Testis (tissue), 3 donors: Measurements from ENCODE around the gene ELMOD3. TPM values are rescaled to one million over a fixed set of nuclear protein-coding genes. Genes with fewer than 3 reads are reported as not detected.
A peak's percentile ranks its signal among the peaks of the same experiment; 100 is the strongest.
"Not testable (repeated sequence)": the region's sequence is repeated elsewhere in the genome, so short reads cannot be mapped to it uniquely, and the experiment has no call there.

Source experiments
- DNase-seq: peaks from one replicate; pipeline ENCODE4 v3.0.0-alpha.2; 2019
- H3K27ac ChIP-seq, 2 donors: fragments of 200-600 bp; sonication (generic); one replicate each; pipeline ENCODE4 v1.5.1; 2019
- H3K27me3 ChIP-seq: fragments of 200-600 bp; sonication (generic); one replicate; pipeline ENCODE4 v1.5.1; 2019
- H3K36me3 ChIP-seq: fragments of 200-600 bp; sonication (generic); one replicate; pipeline ENCODE4 v1.5.1; 2017; ENCODE audit warnings: low read depth; ENCODE audit errors: missing control alignments
- H3K4me1 ChIP-seq: fragments of 200-600 bp; sonication (generic); one replicate; pipeline ENCODE4 v1.5.1; 2019
- H3K4me3 ChIP-seq, 2 donors: fragments of 200-600 bp; sonication (generic); one replicate each; pipeline ENCODE4 v1.5.1; 2017 to 2019
- H3K9me3 ChIP-seq: fragments of 200-600 bp; sonication (generic); one replicate; pipeline ENCODE4 v1.5.1; 2017
- POLR2A ChIP-seq: fragments of 450-650 bp; IDR thresholded peaks from one replicate; pipeline ENCODE4 v1.6.1; 2017; ENCODE audit warnings: antibody characterized with exemption, mild to moderate bottlenecking, moderate library complexity
- WGBS, 2 donors: methylation state at CpG; one replicate each; pipeline ENCODE4 v1.1.5; 2018; 5-methylcytosine and 5-hydroxymethylcytosine counted together
- intact Hi-C: fragments of 100-400 bp; cut with DNase I; formaldehyde crosslinking; loops from one replicate; pipeline ENCODE4 v1.15.1; 2023; ENCODE audit warnings: low total_unique reads
- polyA plus RNA-seq: library from polyadenylated mRNA; stranded (reverse); fragments of 350-450 nt; fragmentation: Illumina TruSeq; extraction: RNeasy Lipid Tissue Mini Kit (QIAGEN cat#74804); gene quantifications from one replicate; pipeline ENCODE4 v1.2.3, GENCODE V29; 2014; ENCODE audit warnings: low read depth, low replicate concordance; ENCODE audit not compliant: insufficient read depth
- total RNA-seq, 2 donors: library from RNA; depleted of rRNA; stranded (reverse); fragments of >200 nt; gene quantifications; one replicate each; pipeline ENCODE4 v1.2.3, GENCODE V29; 2016
- TF ChIP-seq, protein P1 (sequence below), 3 experiments: fragments of 450-650 bp in 2 of 3; fragments of 200-600 bp in 1 of 3; sonication (generic) in 1 of 3; IDR thresholded peaks; one replicate each; pipeline ENCODE4 v1.5.1; 2016 to 2019; ENCODE audit warnings: antibody characterized with exemption in 3 of 3, mild to moderate bottlenecking in 2 of 3, moderate library complexity in 1 of 3

The ELMOD3 gene
- total and polyA plus RNA-seq, 3 donors from 2014 or later = 26.2 to 51.6 (median 38.4) TPM

DNA sequence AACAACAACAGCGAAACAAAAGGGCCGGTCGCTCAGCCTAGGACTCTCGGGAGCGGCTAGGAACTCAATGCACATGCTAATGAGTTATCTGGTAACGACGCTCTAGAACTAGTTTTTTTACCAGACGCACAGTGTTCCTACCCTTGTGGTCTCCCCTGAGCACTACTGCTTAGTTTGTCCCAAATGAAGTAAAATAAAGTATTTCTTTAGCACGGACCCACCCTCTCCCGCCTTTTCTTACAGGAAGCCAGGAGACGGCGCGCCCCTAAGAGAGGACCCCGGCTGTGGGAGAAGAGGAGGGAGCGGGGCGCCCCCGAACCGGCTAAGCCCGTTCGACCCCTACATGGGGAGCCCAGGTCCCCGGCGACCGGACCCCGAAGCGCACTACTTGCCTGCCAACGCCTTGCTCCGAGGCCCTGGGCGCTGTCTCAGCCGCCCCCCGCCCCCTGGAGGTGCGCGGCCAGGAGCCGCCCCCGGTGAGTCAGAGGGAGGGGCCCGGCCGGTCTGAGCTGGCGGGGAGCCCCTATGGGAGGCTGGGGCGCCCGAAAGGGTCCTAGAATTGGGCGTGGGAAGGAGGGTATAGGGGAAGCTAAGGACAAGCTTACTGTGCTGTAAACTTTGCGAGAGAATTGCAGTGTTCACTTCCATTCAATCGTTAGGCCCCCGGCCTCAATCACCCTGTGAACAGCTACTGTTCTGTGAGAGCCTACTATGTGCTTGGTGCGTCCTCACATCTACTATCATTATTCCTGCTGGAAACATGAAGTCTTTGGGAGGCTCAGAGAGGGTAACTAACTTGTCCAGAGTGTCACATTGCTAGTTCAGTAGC lies 59.2 kb downstream of the ELMOD3 start:
- WGBS, 2 donors = 7% methylated on average over 35 to 43 of the region's 44 CpGs
- intact Hi-C loops = no loop called here
- Histone ChIP-seq H3K4me3 (peak overlapping the region; percentile 43 to 57), H3K9me3 (no peaks in the 10 kb centered on the region), H3K27me3 (no peaks in the 10 kb centered on the region), H3K4me1 (peaks cover 11% of the 10 kb centered on the region), H3K36me3 (no peaks in the 10 kb centered on the region), H3K27ac (peak overlapping the region in 1 of 2 donors; percentile 51)
- no peak for DNase-seq
- TF ChIP-seq, protein P1, sequence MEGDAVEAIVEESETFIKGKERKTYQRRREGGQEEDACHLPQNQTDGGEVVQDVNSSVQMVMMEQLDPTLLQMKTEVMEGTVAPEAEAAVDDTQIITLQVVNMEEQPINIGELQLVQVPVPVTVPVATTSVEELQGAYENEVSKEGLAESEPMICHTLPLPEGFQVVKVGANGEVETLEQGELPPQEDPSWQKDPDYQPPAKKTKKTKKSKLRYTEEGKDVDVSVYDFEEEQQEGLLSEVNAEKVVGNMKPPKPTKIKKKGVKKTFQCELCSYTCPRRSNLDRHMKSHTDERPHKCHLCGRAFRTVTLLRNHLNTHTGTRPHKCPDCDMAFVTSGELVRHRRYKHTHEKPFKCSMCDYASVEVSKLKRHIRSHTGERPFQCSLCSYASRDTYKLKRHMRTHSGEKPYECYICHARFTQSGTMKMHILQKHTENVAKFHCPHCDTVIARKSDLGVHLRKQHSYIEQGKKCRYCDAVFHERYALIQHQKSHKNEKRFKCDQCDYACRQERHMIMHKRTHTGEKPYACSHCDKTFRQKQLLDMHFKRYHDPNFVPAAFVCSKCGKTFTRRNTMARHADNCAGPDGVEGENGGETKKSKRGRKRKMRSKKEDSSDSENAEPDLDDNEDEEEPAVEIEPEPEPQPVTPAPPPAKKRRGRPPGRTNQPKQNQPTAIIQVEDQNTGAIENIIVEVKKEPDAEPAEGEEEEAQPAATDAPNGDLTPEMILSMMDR (IDR thresholded peaks at IDR 0.05) = no peak
- no peak for TF ChIP-seq POLR2A

DNA sequence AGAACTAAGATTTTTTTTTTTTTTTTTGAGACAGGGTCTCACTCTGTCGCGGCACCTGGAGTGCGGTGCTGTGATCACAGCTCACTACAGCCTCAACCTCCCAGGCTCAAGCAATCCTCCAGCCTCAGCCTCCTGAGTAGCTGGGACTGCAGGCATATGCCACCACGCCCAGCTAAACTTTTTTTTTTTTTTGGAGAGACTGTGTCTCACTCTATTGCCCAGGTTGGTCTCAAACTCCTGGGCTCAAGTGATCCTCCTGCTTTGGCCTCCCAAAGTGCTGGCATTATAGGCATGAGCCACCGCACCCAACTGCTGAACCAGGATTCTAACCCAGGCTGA lies 59.8 kb downstream of the ELMOD3 start:
- H3K4me3 ChIP-seq, H3K36me3 ChIP-seq, intact Hi-C loops, H3K9me3 ChIP-seq, H3K27me3 ChIP-seq, DNase-seq: not testable (repeated sequence)
- Histone ChIP-seq H3K4me1 (peaks cover 15% of the 10 kb centered on the region), H3K27ac (peak overlapping the region in 1 of 2 donors; percentile 51)
- WGBS, 2 donors = 81 to 89% methylated on average over 4 to 5 of the region's 5 CpGs

DNA sequence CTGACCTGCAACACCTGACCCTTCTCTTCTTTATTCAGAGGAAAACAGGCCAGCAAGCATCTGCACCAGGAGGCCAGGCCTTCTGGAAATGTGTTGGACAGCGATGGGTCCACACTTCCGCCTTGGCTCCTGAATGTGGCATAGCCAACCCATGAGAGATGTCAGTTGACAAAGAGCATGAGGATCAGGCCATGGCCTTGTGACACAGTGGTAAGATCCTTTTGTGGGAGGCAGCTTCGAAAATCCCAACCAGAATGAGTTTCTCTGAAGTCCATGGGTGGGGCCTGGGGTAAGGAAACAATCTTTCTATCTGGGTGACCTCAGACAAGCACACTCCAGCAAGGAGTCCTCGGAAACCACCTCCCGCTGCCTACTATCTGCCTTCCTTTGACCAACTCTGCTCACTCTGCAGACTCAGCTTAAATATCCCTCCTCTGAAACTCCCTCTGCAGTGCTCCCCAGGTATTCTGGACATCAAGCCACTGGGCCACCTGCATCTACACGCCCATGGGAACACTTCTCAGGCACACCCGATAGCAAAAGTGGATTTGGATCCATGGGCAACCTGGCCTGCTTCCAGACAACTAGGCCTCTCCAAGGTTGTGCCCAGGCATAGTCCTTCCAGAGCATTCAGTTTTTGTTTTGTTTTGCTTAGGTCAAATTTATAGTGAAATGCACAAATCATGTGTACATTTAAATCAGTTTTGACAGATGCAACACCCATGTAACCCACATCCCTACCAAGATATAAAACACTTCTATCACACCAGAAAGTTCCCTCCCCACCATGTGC lies 60.4 kb downstream of the ELMOD3 start:
- peak; percentile 46 for DNase-seq
- H3K9me3 ChIP-seq = no peaks in the 10 kb centered on the region
- H3K36me3 ChIP-seq = no peaks in the 10 kb centered on the region
- WGBS, 2 donors = 76 to 77% methylated on average over 7 of the region's 7 CpGs
- no peak overlapping the region for H3K4me3 ChIP-seq
- no peak for TF ChIP-seq POLR2A
- TF ChIP-seq, protein P1 (IDR thresholded peaks at IDR 0.05) = no peak
- no peaks in the 10 kb centered on the region for H3K27me3 ChIP-seq
- peaks cover 21% of the 10 kb centered on the region for H3K4me1 ChIP-seq
- H3K27ac ChIP-seq = peak overlapping the region in 1 of 2 donors; percentile 51
- intact Hi-C loops = no loop called here

DNA sequence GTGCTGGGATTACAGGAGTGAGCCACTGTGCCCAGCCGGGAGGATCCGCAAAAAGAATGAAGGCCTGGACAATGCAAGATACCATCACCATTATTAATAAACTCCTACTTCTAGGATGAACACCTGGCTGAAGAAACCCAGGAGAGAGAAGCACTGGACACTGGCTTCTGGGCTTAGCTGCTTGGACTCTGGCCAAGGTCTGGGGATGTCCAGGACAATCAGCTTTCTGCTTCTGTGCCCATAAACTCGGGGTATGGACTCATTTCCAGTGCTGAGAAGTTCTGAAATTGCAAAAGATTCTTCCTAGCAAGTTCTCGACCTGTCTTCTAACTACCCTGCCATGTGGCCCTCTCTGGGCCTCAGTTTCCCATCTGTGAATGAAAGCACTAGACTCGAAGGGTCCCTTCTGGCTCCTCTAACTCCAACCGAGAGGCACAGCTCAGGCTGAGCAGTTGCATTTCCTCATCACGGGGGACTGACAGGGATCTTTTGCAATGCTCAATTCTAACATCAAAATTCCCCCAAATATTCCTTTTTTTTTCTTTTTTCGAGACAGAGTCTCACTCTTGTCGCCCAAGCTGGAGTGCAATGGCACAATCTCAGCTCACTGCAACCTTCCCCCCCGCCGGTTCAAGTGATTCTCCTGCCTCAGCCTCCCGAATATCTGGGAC lies 61.5 kb downstream of the ELMOD3 start:
- no peaks in the 10 kb centered on the region for H3K36me3 ChIP-seq
- H3K27me3 ChIP-seq = no peaks in the 10 kb centered on the region
- TF ChIP-seq POLR2A = no peak
- TF ChIP-seq, protein P1 (IDR thresholded peaks at IDR 0.05) = no peak
- H3K4me3 ChIP-seq = no peak overlapping the region
- intact Hi-C loops = no loop called here
- H3K9me3 ChIP-seq = no peaks in the 10 kb centered on the region
- no peak overlapping the region for H3K27ac ChIP-seq
- no peak for DNase-seq
- WGBS, 2 donors = 80 to 84% methylated on average over 12 of the region's 12 CpGs
- peaks cover 31% of the 10 kb centered on the region for H3K4me1 ChIP-seq
